GM12873 (cell line): ENCODE results near the gene PHOX2A.

Source experiments
- CTCF ChIP-seq: IDR thresholded peaks from 2 replicates; pipeline ENCODE4 v1.5.1; 2012; ENCODE audit warnings: low read depth, mild to moderate bottlenecking, moderate library complexity, low read length, control low read depth; ENCODE audit not compliant: insufficient read depth; ENCODE audit errors: missing control alignments

Gene PHOX2A

GRCh38 chr11:72241291-72241781 lies 2.6 kb downstream of the PHOX2A start:
- no peak for TF ChIP-seq CTCF

- TF ChIP-seq CTCF, result no peak
Measured at GRCh38 chr11:72240461-72241290, 3.3 kb downstream of the PHOX2A start.

GRCh38 chr11:72239849-72240460 lies 4.0 kb downstream of the PHOX2A start:
- no peak for TF ChIP-seq CTCF

GRCh38 chr11:72239313-72239848 lies 4.6 kb downstream of the PHOX2A start:
- no peak for TF ChIP-seq CTCF

- no peak for TF ChIP-seq CTCF
Measured at GRCh38 chr11:72238492-72239312, 5.3 kb downstream of the PHOX2A start.

- peak; percentile 82 for TF ChIP-seq CTCF
Measured at GRCh38 chr11:72238040-72238450, 5.9 kb downstream of the PHOX2A start.
